ENCODE measurements around the gene FRS3.

- TF ChIP-seq CTCF (IDR thresholded peaks at IDR 0.05) (no peak), EP300 (IDR thresholded peaks at IDR 0.05) (no peak)
Observed at GRCh38 chr6:41736800-41737555, 42.7 kb downstream of the FRS3 start.
